ENCODE measurements around the gene OR8I2.
"Not testable (repeated sequence)": the region's sequence is repeated elsewhere in the genome, so short reads cannot be mapped to it uniquely, and the experiment has no call there.

Gene OR8I2

GRCh38 chr11:56093008-56093407 is at the start of gene OR8I2:
Gene OR8I2 (plus strand): TSS chr11:56093308. CDS start chr11:56093308, 0 bp downstream.
- ChIA-PET CTCF (no interaction called here), POLR2A (ENCODE audit: low non-redundant PET) (no interaction called here)
- no peak within 1 kb of the TSS for H3K27ac ChIP-seq
- no peak for DNase-seq (ENCODE audit: low spot score)
- no peak for TF ChIP-seq CTCF (conservative IDR thresholded peaks at IDR 0.05; ENCODE audit: low read depth)

- no peak overlapping the region for H3K27ac ChIP-seq
- ChIA-PET POLR2A (ENCODE audit: low non-redundant PET) (no interaction called here), CTCF (no interaction called here)
- DNase-seq (ENCODE audit: low spot score) = no peak
- TF ChIP-seq CTCF (conservative IDR thresholded peaks at IDR 0.05; ENCODE audit: low read depth) = no peak
Measured at GRCh38 chr11:56045538-56045937, 47.6 kb upstream of the OR8I2 start.

GRCh38 chr11:56048480-56048879 is 44.6 kb upstream of the OR8I2 start:
- CTCF ChIA-PET = no interaction called here
- POLR2A ChIA-PET (ENCODE audit: low non-redundant PET) = no interaction called here
- TF ChIP-seq CTCF (conservative IDR thresholded peaks at IDR 0.05; ENCODE audit: low read depth) = no peak
- no peak for DNase-seq (ENCODE audit: low spot score)
- H3K27ac ChIP-seq = no peak overlapping the region

GRCh38 chr11:56049487-56049886 is 43.6 kb upstream of the OR8I2 start:
- TF ChIP-seq CTCF (conservative IDR thresholded peaks at IDR 0.05; ENCODE audit: low read depth) = no peak
- ChIA-PET CTCF (interaction anchor here (0.6 kb wide), 1 partner anchor 63 kb away, joined by 8 read pairs; no protein-coding TSS in a partner anchor), POLR2A (ENCODE audit: low non-redundant PET) (no interaction called here)
- DNase-seq (ENCODE audit: low spot score) = no peak
- no peak overlapping the region for H3K27ac ChIP-seq

- DNase-seq (ENCODE audit: low spot score); POLR2A ChIA-PET (ENCODE audit: low non-redundant PET); H3K27ac ChIP-seq; CTCF ChIA-PET: not testable (repeated sequence)
Measured at GRCh38 chr11:56056366-56056765, 36.7 kb upstream of the OR8I2 start.

- DNase-seq (ENCODE audit: low spot score); H3K27ac ChIP-seq; POLR2A ChIA-PET (ENCODE audit: low non-redundant PET); CTCF ChIA-PET: not testable (repeated sequence)
Measured at GRCh38 chr11:56057661-56058237, 35.4 kb upstream of the OR8I2 start.

- CTCF ChIA-PET; H3K27ac ChIP-seq; POLR2A ChIA-PET (ENCODE audit: low non-redundant PET); DNase-seq (ENCODE audit: low spot score): not testable (repeated sequence)
Measured at GRCh38 chr11:56058260-56058780, 34.8 kb upstream of the OR8I2 start.

GRCh38 chr11:56066980-56067379 is 26.1 kb upstream of the OR8I2 start:
- ChIA-PET CTCF (no interaction called here), POLR2A (ENCODE audit: low non-redundant PET) (no interaction called here)
- H3K27ac ChIP-seq = no peak overlapping the region
- DNase-seq (ENCODE audit: low spot score) = no peak
- no peak for TF ChIP-seq CTCF (conservative IDR thresholded peaks at IDR 0.05; ENCODE audit: low read depth)
